AG04449 (cell line): ENCODE data around the gene RELA.
"Not testable (repeated sequence)": the region's sequence is repeated elsewhere in the genome, so short reads cannot be mapped to it uniquely, and the experiment has no call there.

Experiments used
- CTCF ChIA-PET: fragments of 350-600 bp; formaldehyde crosslinking; extraction: SDS; loops from one replicate; lab custom pipeline; 2021; ENCODE audit warnings: antibody characterized with exemption; lab: Yijun Ruan, JAX
- POLR2A ChIA-PET: fragments of 400-600, 350-600 bp; formaldehyde crosslinking; extraction: SDS; loops from one replicate; lab custom pipeline; 2020; ENCODE audit warnings: antibody characterized with exemption, inconsistent platforms; lab: Yijun Ruan, JAX
- DNase-seq: peaks from one replicate; pipeline ENCODE4 v3.0.0-alpha.2; 2010; ENCODE audit warnings: low read depth, low spot score
- H3K4me3 ChIP-seq: 2 replicates; pipeline ENCODE4 v1.5.1; 2011; ENCODE audit warnings: low read depth, mild to moderate bottlenecking, control low read depth, low read length
- TF ChIP-seq, protein P1 (sequence below): IDR thresholded peaks from one replicate; pipeline ENCODE4 v1.5.1; 2011; ENCODE audit warnings: mild to moderate bottlenecking, moderate library complexity, low read length, control low read depth, inconsistent platforms; ENCODE audit not compliant: insufficient read depth; ENCODE audit errors: missing control alignments

RELA gene

DNA sequence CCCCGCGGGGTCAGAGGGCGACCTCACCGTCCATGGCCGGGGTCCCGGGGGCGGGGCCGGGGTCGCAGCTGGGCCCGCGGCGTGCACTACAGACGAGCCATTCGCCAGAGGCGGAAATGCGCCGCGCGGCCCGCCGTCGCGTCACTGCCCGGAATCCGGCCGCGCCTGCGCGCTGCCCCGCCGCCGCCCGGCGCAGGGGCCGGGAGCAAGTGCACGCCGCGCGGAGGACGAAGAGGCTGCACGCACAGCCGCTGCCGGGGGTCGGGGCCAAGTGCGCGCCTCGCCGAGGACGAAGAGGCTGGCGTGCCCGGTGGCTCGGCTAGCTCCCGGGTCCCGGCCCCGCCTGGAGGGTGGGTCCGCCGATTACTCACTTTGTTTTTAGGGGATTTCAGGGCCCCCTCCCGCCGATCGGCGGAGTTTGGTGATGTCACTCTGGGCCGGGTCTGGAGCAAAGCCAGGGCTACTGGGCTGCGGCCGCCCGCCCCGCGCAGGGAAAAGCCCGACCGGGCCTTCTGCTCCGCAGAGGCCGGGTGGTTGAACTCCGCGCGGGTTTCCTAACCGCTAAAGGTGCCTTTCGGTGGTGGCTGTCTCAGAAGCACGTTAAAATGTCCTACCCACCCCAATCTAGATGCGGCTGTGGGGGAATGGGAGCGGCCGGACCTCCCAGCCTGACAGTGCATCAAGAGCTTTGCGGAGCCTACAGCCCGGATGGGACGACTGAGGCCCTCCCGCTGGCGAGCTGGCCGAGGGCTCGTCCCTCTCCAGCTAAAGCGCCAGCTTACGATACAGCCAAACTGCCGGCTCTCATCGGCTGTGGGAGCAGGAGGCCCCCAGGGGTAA is at the start of gene RELA:
RELA (minus strand) TSS at position 118 of the 840 bp plus-strand sequence; CDS start at position 34, 84 bp downstream.
- TF ChIP-seq, protein P1, sequence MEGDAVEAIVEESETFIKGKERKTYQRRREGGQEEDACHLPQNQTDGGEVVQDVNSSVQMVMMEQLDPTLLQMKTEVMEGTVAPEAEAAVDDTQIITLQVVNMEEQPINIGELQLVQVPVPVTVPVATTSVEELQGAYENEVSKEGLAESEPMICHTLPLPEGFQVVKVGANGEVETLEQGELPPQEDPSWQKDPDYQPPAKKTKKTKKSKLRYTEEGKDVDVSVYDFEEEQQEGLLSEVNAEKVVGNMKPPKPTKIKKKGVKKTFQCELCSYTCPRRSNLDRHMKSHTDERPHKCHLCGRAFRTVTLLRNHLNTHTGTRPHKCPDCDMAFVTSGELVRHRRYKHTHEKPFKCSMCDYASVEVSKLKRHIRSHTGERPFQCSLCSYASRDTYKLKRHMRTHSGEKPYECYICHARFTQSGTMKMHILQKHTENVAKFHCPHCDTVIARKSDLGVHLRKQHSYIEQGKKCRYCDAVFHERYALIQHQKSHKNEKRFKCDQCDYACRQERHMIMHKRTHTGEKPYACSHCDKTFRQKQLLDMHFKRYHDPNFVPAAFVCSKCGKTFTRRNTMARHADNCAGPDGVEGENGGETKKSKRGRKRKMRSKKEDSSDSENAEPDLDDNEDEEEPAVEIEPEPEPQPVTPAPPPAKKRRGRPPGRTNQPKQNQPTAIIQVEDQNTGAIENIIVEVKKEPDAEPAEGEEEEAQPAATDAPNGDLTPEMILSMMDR: no peak
- ChIA-PET POLR2A (interaction anchor here (0.6 to 4.0 kb wide), 9 partner anchors 10 to 264 kb away, joined by 3 to 24 read pairs (median 4); partner anchors contain the start of genes CFL1, MUS81 and RNASEH2C), CTCF (interaction anchor here (0.9 to 2.2 kb wide), 9 partner anchors 10 to 325 kb away, joined by 3 to 10 read pairs (median 4); partner anchors contain the start of genes KAT5 and MUS81)
- peak within 1 kb of the TSS; percentile 97 for H3K4me3 ChIP-seq
- peak; percentile 63 for DNase-seq

DNA sequence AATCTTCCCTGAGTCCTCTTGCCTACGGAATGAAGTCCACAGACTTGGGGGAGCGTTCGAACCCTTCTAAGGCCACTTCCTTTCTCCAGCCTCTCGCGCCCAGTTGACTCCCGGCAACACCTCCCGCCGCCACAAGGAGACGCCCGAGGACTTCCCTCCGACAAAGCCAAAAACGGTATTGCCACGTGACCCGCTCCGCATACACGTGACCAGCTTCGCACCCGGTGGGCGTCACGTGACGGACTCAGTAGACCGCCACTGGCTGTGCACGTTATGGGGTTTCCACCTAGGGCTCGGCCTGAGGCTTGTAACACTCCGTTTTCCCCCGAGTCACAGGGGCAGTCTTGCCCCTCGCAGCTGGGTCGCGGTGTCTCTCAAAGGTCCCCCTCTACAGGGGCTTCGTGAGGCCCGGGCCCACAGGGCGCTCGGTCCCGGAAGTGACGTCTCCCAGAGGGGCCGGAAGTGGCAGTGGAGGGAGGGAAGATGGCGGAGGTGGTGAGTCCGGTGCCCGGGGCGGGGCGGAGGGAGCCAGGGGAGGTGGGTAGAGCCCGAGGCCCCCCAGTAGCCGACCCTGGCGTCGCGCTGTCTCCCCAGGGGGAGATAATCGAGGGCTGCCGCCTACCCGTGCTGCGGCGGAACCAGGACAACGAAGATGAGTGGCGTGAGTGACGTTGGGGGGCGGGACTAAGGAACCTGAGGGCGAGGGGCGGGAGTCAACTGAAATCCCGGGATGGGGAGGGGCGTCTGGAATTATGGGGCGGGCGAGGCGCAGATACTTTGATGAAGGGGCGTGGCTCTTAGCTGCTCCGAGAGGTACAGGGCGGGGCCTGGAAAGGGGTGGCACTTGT is 49.3 kb upstream of the RELA start, which contains the start of gene KAT5:
KAT5 (plus strand) TSS at position 468 of the 848 bp plus-strand sequence; CDS start at position 484, 16 bp downstream.
- DNase-seq: peak; percentile 83
- POLR2A ChIA-PET: interaction anchor here (0.7 to 2.2 kb wide), 11 partner anchors 9 to 178 kb away, joined by 3 to 23 read pairs (median 4); partner anchors contain the start of genes CCDC85B, CFL1, MUS81 and RNASEH2C
- TF ChIP-seq, protein P1: peak; percentile 94
- H3K4me3 ChIP-seq: peak within 1 kb of the TSS; percentile 87
- CTCF ChIA-PET: interaction anchor here (0.7 to 9.5 kb wide), 58 partner anchors 9 to 571 kb away, joined by 3 to 170 read pairs (median 6); partner anchors contain the start of genes AP5B1, FIBP, MUS81 and RELA

DNA sequence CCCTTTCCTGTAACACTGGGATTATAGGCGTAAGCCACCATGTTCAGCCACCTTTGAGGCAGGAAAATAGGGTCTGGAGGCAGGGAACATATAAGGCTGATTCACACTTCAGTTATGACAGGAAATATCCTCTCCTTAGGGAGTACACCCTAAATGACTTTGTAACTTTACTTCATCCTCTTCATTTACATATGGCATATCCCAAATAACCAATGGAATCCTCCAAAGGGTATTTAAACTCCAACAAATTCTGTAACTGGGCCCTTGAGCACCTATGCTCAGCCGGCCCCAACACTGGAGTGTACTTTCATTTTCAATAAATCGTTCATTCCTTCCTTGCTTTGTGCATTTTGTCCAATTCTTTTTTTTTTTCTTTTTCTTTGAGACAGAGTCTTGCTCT is 47.7 kb upstream of the RELA start:
- no peak for DNase-seq
- H3K4me3 ChIP-seq: no peak overlapping the region
- POLR2A ChIA-PET: no interaction called here
- TF ChIP-seq, protein P1: no peak
- CTCF ChIA-PET: interaction anchor here (1.1 to 9.5 kb wide), 19 partner anchors 10 to 342 kb away, joined by 3 to 170 read pairs (median 11); partner anchors contain the start of genes MUS81, RNASEH2C and SF3B2

DNA sequence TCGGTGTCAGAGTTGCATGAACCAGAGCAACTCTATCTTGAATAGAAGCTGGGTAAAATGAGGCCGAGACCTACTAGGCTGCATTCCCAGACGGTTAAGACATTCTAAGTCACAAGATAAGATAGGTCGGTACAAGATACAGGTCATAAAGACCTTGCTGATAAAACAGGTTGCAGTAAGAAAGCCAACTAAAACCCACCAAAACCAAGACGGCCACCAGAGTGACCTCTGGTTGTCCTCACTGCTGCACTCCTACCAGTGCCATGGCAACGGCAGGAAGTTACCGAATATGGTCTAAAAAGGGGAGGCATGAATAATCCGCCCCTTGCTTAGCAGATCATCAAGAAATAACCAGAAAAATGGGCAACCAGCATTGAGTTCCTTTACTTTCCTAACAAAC is 46.9 kb upstream of the RELA start:
- ChIA-PET CTCF (interaction anchor here (1.1 to 9.5 kb wide), 5 partner anchors 62 to 180 kb away, joined by 3 to 170 read pairs (median 27); partner anchors contain the start of gene MUS81), POLR2A (no interaction called here)
- no peak for DNase-seq
- TF ChIP-seq, protein P1: no peak
- H3K4me3 ChIP-seq: no peak overlapping the region

DNA sequence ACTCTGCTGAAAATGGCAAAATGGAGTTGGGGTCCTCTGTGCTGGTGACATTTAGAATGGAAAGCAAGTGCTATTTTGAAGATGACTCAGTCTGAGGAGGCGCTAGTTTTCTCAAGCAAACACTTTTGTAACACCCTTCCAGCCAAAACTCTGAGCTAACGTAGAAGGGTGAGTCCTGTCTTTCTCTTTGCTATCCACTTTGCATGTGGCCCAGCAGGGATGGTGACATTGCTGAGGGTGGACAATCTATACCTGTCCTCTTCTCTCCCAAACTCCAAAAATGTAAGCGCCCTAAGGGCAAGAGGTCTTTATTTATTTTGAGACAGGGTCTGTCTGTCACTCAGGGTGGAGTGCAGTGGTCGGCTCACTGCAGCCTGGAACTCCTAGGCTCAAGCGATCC is 45.7 kb upstream of the RELA start:
- no peak for DNase-seq
- ChIA-PET POLR2A (no interaction called here), CTCF (interaction anchor here (0.9 to 9.5 kb wide), 6 partner anchors 11 to 152 kb away, joined by 3 to 170 read pairs (median 3); partner anchors contain the start of gene MUS81)
- no peak overlapping the region for H3K4me3 ChIP-seq
- TF ChIP-seq, protein P1: no peak

DNA sequence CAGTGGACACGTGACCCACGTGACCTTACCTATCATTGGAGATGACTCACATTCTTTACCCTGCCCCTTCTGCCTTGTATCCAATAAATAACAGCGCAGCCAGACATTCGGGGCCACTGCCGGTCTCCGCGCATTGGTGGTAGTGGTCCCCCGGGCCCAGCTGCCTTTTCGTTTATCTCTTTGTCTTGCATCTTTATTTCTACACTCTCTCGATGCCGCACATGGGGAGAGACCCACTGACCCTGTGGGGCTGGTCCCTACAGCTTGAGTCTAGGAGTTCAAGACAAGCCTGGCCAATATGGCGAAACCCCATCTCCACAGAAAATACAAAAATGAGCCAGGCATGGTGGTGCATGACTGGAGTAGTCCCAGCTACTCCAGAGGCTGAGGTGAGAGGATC is 44.3 kb upstream of the RELA start:
- H3K4me3 ChIP-seq, DNase-seq: not testable (repeated sequence)
- ChIA-PET POLR2A (interaction anchor here (0.6 kb wide), 1 partner anchor 149 kb away, joined by 3 read pairs; no protein-coding TSS in a partner anchor), CTCF (interaction anchor here (0.8 to 9.5 kb wide), 8 partner anchors 15 to 178 kb away, joined by 3 to 170 read pairs (median 10); no protein-coding TSS in a partner anchor)
